HG02678 (cell line): ENCODE results near the gene TNFAIP3.
"Not testable (repeated sequence)": the region's sequence is repeated elsewhere in the genome, so short reads cannot be mapped to it uniquely, and the experiment has no call there.

Experiments used
- ATAC-seq: cut with Tn5 transposase; IDR thresholded peaks from one replicate; pipeline ENCODE4 v1.9.1; 2021; ENCODE audit warnings: mild to moderate bottlenecking, moderate library complexity; ENCODE audit not compliant: unreplicated experiment

Gene TNFAIP3

GRCh38 chr6:137844327-137844726 is 22.7 kb upstream of the TNFAIP3 start:
- ATAC-seq, result not testable (repeated sequence)

GRCh38 chr6:137844773-137845172 is 22.3 kb upstream of the TNFAIP3 start:
- not testable (repeated sequence) for ATAC-seq

GRCh38 chr6:137845460-137845859 is 21.6 kb upstream of the TNFAIP3 start:
- no peak for ATAC-seq

GRCh38 chr6:137846274-137846673 is 20.8 kb upstream of the TNFAIP3 start:
- ATAC-seq, result no peak

- no peak for ATAC-seq
Measured at GRCh38 chr6:137846772-137847313, 20.2 kb upstream of the TNFAIP3 start.

GRCh38 chr6:137847748-137848147 is 19.3 kb upstream of the TNFAIP3 start:
- no peak for ATAC-seq

- no peak for ATAC-seq
Measured at GRCh38 chr6:137848672-137849071, 18.4 kb upstream of the TNFAIP3 start.

GRCh38 chr6:137849181-137849980 is 17.7 kb upstream of the TNFAIP3 start:
- ATAC-seq, result no peak

GRCh38 chr6:137849981-137850714 is 16.9 kb upstream of the TNFAIP3 start:
- no peak for ATAC-seq

GRCh38 chr6:137850816-137851602 is 16.1 kb upstream of the TNFAIP3 start:
- ATAC-seq, result no peak

- no peak for ATAC-seq
Measured at GRCh38 chr6:137851669-137852068, 15.4 kb upstream of the TNFAIP3 start.

GRCh38 chr6:137852346-137852745 is 14.7 kb upstream of the TNFAIP3 start:
- ATAC-seq, result no peak

- ATAC-seq, result no peak
Measured at GRCh38 chr6:137852811-137853210, 14.2 kb upstream of the TNFAIP3 start.

GRCh38 chr6:137853569-137854213 is 13.4 kb upstream of the TNFAIP3 start:
- no peak for ATAC-seq

- ATAC-seq, result no peak
Measured at GRCh38 chr6:137856138-137856898, 10.7 kb upstream of the TNFAIP3 start.

- no peak for ATAC-seq
Measured at GRCh38 chr6:137859025-137859424, 8.0 kb upstream of the TNFAIP3 start.

GRCh38 chr6:137860394-137861005 is 6.6 kb upstream of the TNFAIP3 start:
- no peak for ATAC-seq

- ATAC-seq, result no peak
Measured at GRCh38 chr6:137861550-137862337, 5.3 kb upstream of the TNFAIP3 start.
